GM18868 (cell line): ENCODE data around the gene ELMO3.

ENCODE experiments used
- ATAC-seq: cut with Tn5 transposase; IDR thresholded peaks from one replicate; pipeline ENCODE4 v1.9.1; 2021; ENCODE audit warnings: mild to moderate bottlenecking, moderate library complexity; ENCODE audit not compliant: unreplicated experiment

The ELMO3 gene

GRCh38 chr16:67163164-67163998 is 35.5 kb upstream of the ELMO3 start:
- ATAC-seq: no peak

GRCh38 chr16:67163999-67164558 is 34.9 kb upstream of the ELMO3 start:
- no peak for ATAC-seq

- ATAC-seq: no peak
These were observed 34.3 kb upstream of the ELMO3 start, which contains the start of gene HSF4 for GRCh38 chr16:67164599-67165061. Gene HSF4, plus strand, starts transcription at chr16:67164745. Its CDS starts 67 bp downstream, at chr16:67164812.

GRCh38 chr16:67165121-67166078 is 33.5 kb upstream of the ELMO3 start:
- ATAC-seq: no peak

GRCh38 chr16:67166110-67166547 is 32.8 kb upstream of the ELMO3 start:
- no peak for ATAC-seq

- ATAC-seq: no peak
These were observed 32.2 kb upstream of the ELMO3 start for GRCh38 chr16:67166598-67167168.

GRCh38 chr16:67167588-67167987 is 31.3 kb upstream of the ELMO3 start:
- no peak for ATAC-seq

- ATAC-seq: no peak
These were observed 29.9 kb upstream of the ELMO3 start for GRCh38 chr16:67169011-67169451.

- no peak for ATAC-seq
These were observed 29.2 kb upstream of the ELMO3 start for GRCh38 chr16:67169642-67170167.

- peak; percentile 46 for ATAC-seq
These were observed 28.6 kb upstream of the ELMO3 start, which contains the start of gene NOL3 for GRCh38 chr16:67170168-67170948. Gene NOL3, plus strand, starts transcription at chr16:67170538.

GRCh38 chr16:67170949-67171649 is 27.8 kb upstream of the ELMO3 start:
- no peak for ATAC-seq

GRCh38 chr16:67173323-67173722 is 25.6 kb upstream of the ELMO3 start:
- ATAC-seq: no peak

- ATAC-seq: peak; percentile 36
These were observed 24.9 kb upstream of the ELMO3 start for GRCh38 chr16:67173808-67174705.

GRCh38 chr16:67174706-67175231 is 24.2 kb upstream of the ELMO3 start:
- ATAC-seq: no peak

- no peak for ATAC-seq
These were observed 22.3 kb upstream of the ELMO3 start for GRCh38 chr16:67176662-67177061.

- ATAC-seq: no peak
These were observed 20.9 kb upstream of the ELMO3 start for GRCh38 chr16:67177743-67178699.
